BLaER1 (cell line): Measurements from ENCODE around the gene TEX44.

Source experiments
- H3K27ac ChIP-seq: shearing (Covaris generic); formaldehyde crosslinking; 2 replicates; pipeline ENCODE4 v1.8.1; 2022
- H3K27me3 ChIP-seq: shearing (Covaris generic); formaldehyde crosslinking; 2 replicates; pipeline ENCODE4 v1.8.1; 2022
- H3K36me3 ChIP-seq: shearing (Covaris generic); formaldehyde crosslinking; 2 replicates; pipeline ENCODE4 v1.8.1; 2022
- H3K4me1 ChIP-seq: shearing (Covaris generic); formaldehyde crosslinking; 2 replicates; pipeline ENCODE4 v1.8.1; 2022
- H3K4me2 ChIP-seq: shearing (Covaris generic); formaldehyde crosslinking; 2 replicates; pipeline ENCODE4 v1.8.1; 2022
- H3K4me3 ChIP-seq: shearing (Covaris generic); formaldehyde crosslinking; 2 replicates; pipeline ENCODE4 v1.8.1; 2022
- H3K9ac ChIP-seq: shearing (Covaris generic); formaldehyde crosslinking; 2 replicates; pipeline ENCODE4 v1.8.1; 2022
- H3K9me3 ChIP-seq: shearing (Covaris generic); formaldehyde crosslinking; 2 replicates; pipeline ENCODE4 v1.8.1; 2022
- H4K20me1 ChIP-seq: shearing (Covaris generic); formaldehyde crosslinking; 2 replicates; pipeline ENCODE4 v1.8.1; 2022
- Cebpa-rat ChIP-seq: shearing (Covaris generic); IDR thresholded peaks from 2 replicates; pipeline ENCODE4 v1.8.1; 2022

TEX44 gene

DNA sequence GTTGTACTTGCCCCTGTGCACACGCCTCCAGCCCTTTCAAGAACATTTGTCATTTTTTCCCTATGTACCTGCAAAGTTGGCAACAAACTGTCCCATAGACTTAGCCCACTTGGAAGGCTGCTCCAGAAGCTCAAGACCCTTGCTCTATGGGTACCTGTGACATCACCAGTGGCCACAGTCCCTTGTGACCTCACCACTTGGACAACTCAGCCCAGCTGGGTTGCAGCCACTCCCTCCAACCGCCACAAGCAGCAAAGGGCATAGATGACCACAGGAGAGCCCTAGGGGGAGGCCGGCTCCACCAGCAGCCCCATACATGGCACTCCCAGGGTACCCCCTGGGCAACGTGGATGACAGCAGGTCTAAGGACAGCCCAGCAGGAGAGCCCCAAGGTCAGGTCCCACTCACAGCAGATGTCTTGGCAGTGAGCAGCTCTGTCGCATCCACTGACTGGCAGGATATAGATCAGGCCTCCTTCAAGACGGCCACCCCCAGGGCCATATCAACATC, at the start of gene TEX44:
TSS of gene TEX44 (plus strand) at position 229 of the 510 bp plus-strand sequence. CDS start at position 317, 88 bp downstream.
- H3K36me3 ChIP-seq: no peaks in the 10 kb centered on the region
- H3K4me1 ChIP-seq: no peaks in the 10 kb centered on the region
- no peaks in the 10 kb centered on the region for H3K9me3 ChIP-seq
- no peaks in the 10 kb centered on the region for H4K20me1 ChIP-seq
- H3K4me2 ChIP-seq: no peak within 1 kb of the TSS
- no peak within 1 kb of the TSS for H3K27ac ChIP-seq
- no peaks in the 10 kb centered on the region for H3K27me3 ChIP-seq
- H3K9ac ChIP-seq: no peak within 1 kb of the TSS
- no peak for TF ChIP-seq Cebpa-rat
- no peak within 1 kb of the TSS for H3K4me3 ChIP-seq

DNA sequence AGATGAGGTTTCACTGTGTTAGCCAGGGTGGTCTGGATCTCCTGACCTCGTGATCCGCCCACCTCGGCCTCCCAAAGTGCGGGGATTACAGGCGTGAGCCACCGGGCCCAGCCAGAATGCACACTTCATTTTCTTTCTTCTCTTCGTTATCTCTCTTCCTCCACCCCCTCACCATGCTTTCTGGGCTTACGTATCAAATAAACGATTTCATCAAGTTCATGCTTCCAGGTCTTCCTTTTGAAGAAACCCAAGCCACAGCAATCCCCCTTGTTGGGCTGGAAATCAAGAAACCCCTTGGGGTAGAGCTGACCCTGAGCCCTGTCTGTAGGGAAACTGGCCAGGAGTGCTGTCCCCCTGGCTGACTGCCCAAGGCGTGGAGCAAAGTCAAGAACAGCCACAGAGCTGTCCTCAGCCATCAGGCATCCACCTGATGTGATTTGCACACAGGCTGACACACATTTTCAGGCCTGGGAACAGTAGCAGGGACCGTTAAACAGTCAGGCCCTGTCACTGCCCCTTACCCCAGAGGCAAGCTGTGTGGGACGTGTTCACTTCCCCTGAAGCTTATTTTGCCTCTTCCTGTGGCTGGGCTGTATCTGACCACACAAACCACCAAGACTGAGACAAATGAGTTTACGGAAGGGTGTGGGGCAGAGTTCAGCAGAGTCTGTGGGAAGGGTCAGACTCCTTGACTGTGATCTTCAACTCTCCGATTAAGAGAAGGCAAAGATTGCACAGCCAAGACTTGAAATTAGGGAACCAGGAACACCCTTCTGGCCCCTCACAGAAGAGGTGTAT, 47.4 kb upstream of the TEX44 start:
- Histone ChIP-seq H3K9ac (peak overlapping the region; percentile 74), H3K4me2 (peak overlapping the region; percentile 89), H4K20me1 (no peaks in the 10 kb centered on the region), H3K27me3 (no peaks in the 10 kb centered on the region), H3K36me3 (0 out of 2 replicates have a peak, but pooled peaks cover 4% of the 10 kb centered on the region), H3K27ac (peak overlapping the region; percentile 89), H3K4me3 (peak overlapping the region; percentile 46; the same call in 1 of the 2 replicates), H3K4me1 (peaks cover 74% of the 10 kb centered on the region), H3K9me3 (peaks cover 32% of the 10 kb centered on the region)
- no peak for TF ChIP-seq Cebpa-rat

DNA sequence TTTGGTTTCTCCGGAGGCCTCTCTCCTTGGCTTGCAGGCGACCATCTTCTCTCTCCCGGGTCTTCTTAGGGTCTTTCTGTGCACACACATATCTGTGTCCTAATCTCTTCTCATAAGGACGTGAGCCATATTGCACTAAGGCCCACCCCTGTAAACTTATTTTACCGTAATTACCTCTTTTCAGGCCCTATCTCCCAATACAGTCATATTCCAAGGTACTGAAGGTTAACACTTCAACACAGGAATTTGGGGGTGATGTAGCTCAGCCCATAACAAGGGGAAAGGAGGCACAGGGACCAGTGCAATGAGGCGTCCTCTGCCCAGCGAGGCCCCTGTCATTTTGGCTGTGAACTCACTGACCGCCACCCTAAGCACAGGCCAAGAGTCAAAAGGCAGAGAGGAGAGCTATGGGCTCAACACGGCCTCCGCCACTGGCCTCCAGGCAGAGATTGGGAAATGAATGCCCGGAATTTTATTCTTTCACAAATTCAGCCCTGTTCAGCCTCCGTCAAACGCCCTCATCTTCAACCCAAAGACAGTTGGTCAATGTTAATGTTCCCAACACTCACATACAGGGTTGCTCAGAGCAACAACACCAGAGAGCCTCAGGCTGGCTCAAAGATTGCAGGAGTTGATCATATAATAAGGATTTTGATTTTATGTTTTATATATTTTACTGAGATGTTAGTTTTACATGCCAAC, 46.5 kb upstream of the TEX44 start:
- H3K27ac ChIP-seq: peak overlapping the region; percentile 89
- H3K4me1 ChIP-seq: peaks cover 68% of the 10 kb centered on the region
- H3K27me3 ChIP-seq: no peaks in the 10 kb centered on the region
- H3K9me3 ChIP-seq: peaks cover 37% of the 10 kb centered on the region
- TF ChIP-seq Cebpa-rat: no peak
- H3K4me2 ChIP-seq: peak overlapping the region; percentile 89
- no peaks in the 10 kb centered on the region for H4K20me1 ChIP-seq
- H3K36me3 ChIP-seq: 0 out of 2 replicates have a peak, but pooled peaks cover 4% of the 10 kb centered on the region
- H3K4me3 ChIP-seq: no peak overlapping the region
- peak overlapping the region; percentile 74; the same call in 1 of the 2 replicates for H3K9ac ChIP-seq

DNA sequence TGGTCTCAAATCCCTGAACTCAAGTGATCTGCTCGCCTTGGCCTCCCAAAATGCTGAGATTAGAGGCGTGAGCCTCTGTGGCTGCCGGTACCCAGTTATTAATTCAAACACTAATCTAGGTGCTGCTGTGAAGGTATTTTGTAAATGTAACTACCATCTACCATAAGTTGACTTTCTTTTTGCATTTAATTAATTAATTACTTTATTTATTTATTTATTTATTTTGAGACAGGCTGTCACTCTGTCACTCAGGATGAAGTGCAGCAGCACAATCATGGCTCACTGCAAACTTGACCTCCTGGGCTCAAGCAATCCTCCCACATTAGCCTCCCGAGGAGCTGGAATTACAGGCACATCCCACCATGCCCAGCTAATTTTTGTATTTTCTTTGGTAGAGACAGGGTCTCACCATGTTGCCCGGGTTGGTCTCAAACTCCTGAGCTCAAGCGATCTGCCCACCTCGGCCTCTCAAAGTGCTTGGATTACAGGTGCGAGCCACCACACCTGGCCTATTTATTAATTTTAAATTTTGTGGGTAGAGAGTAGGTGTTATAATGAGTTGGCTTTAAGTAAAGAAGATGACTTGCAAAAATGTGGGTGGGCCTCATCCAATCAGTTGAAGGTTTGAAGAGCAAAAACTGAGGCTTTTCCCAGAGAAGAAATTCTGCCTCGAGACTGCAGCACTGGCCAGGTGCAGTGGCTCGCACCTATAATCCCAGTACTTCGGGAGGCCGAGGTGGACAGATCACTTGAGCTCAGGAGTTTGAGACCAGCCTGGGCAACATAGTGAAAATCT, 45.2 kb upstream of the TEX44 start:
- Histone ChIP-seq H3K9me3 (peaks cover 40% of the 10 kb centered on the region), H3K4me2 (peak overlapping the region; percentile 89), H3K27me3 (no peaks in the 10 kb centered on the region), H3K4me3 (no peak overlapping the region), H3K4me1 (peaks cover 60% of the 10 kb centered on the region), H3K36me3 (0 out of 2 replicates have a peak, but pooled peaks cover 4% of the 10 kb centered on the region), H3K9ac (no peak overlapping the region), H3K27ac (no peak overlapping the region), H4K20me1 (no peaks in the 10 kb centered on the region)
- TF ChIP-seq Cebpa-rat: no peak

DNA sequence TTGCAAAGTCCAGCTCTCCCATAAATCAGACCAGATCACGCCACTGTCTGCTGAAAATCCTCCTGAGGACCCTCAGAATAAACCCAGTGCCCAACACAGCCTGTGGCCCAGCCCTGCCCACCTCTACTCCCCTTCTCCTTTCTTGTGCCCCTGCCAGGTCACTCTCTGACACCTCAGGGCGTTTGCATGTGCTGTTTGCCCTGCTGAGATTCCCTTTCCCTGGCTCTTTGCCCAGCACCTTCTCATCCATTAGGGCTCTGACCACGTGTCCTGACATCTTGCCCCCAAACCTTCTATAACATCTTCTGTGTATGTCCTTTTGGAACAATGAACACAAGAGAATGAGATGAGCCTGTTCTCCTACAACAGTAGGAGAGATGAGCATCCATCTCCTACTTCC, 43.9 kb upstream of the TEX44 start:
- H3K27me3 ChIP-seq: no peaks in the 10 kb centered on the region
- H3K27ac ChIP-seq: 0 out of 2 replicates have a peak overlapping the region, but pooled peaks have one; percentile 28
- no peak overlapping the region for H3K9ac ChIP-seq
- peaks cover 67% of the 10 kb centered on the region for H3K4me1 ChIP-seq
- H4K20me1 ChIP-seq: no peaks in the 10 kb centered on the region
- peak overlapping the region; percentile 48 for H3K4me2 ChIP-seq
- no peak overlapping the region for H3K4me3 ChIP-seq
- peaks cover 38% of the 10 kb centered on the region for H3K9me3 ChIP-seq
- no peak for TF ChIP-seq Cebpa-rat
- H3K36me3 ChIP-seq: no peaks in the 10 kb centered on the region

DNA sequence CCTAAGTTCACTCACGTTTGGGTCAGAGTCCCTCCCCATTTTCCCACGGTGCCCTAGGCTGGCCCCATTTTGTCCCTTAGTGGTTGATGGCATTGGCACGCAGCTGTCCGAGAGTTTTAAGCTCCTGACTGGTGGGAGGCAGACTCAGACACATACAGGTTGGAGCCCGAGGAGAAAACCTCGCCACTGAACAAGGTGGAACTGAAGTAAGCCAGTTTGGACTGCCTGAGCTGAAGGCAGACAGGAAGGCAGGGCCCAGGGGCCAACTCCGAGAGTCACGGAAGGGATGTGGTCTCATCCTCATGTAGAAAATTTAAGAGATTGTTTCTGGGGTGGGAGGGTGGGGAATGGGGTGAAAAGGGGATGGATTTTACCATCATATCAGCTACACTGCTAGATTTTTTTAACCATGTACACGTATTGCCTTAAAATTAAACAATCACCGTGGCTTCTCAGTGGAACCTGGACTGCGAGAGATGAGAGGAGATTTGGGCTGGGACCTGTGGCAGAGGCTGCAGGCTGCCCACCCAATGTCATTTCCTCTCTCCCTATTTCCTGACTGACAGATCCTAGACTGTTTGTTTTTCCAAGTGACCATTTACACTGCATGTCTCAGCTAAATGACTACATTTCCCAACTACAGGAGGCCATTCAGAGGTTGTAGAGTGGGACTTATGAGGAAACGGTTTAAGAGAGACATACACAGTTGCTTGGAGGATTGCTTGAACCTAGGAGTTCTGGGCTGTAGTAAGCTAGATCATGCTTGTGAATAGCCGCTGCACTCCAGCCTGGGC, 43.0 kb upstream of the TEX44 start:
- no peaks in the 10 kb centered on the region for H3K27me3 ChIP-seq
- no peak for TF ChIP-seq Cebpa-rat
- no peaks in the 10 kb centered on the region for H4K20me1 ChIP-seq
- no peak overlapping the region for H3K4me3 ChIP-seq
- H3K9me3 ChIP-seq: peaks cover 30% of the 10 kb centered on the region
- peaks cover 69% of the 10 kb centered on the region for H3K4me1 ChIP-seq
- peak overlapping the region; percentile 48 for H3K4me2 ChIP-seq
- peak overlapping the region; percentile 28 for H3K27ac ChIP-seq
- H3K9ac ChIP-seq: no peak overlapping the region
- H3K36me3 ChIP-seq: no peaks in the 10 kb centered on the region

DNA sequence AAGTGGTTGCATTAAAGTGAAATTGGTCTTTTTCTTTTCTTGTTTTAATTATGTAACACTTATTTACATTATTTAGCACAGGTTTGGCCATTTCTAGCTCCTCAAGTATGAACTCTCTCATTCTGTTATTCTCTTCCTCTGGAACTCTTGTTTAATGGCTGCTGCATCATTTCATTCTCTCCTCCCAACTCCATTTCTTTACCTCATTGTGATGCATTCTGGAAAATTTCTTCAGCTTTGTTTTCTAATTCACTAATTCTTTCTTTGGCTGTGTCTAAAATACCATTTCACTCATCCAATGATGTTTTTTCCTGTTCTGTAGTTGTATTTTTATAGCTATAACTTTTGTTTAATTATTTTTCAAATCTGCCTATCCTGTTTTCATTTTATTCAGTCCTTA, 39.9 kb upstream of the TEX44 start:
- H3K4me3 ChIP-seq: no peak overlapping the region
- no peak for TF ChIP-seq Cebpa-rat
- peaks cover 30% of the 10 kb centered on the region for H3K9me3 ChIP-seq
- H3K27ac ChIP-seq: no peak overlapping the region
- H3K9ac ChIP-seq: no peak overlapping the region
- H3K4me1 ChIP-seq: peaks cover 69% of the 10 kb centered on the region
- no peaks in the 10 kb centered on the region for H4K20me1 ChIP-seq
- no peaks in the 10 kb centered on the region; the same call in 1 of the 2 replicates for H3K36me3 ChIP-seq
- no peak overlapping the region for H3K4me2 ChIP-seq
- no peaks in the 10 kb centered on the region for H3K27me3 ChIP-seq

DNA sequence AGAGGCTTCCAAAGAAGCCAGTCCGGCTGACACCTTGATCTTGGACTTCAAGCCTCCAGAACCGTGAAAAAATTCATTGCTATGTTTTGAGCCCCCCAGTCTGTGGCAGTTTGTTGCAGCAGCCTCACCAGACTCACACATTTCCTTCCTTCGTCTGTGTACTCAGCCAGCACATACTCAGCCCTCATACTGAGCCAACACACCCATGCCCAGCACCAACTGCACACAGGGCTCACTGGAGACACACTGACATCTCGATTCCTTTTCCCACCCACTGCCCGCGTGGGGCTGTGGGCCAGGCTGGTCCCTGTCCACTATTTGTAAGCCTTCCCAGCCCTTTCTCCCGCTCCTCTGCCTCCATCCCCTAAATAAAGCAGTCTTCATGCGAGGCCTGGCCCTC, 38.3 kb upstream of the TEX44 start:
- peak overlapping the region; percentile 96 for H3K27ac ChIP-seq
- H3K9ac ChIP-seq: peak overlapping the region; percentile 87

More for the DNA sequence above, 38.3 kb upstream of the TEX44 start:
- H4K20me1 ChIP-seq: no peaks in the 10 kb centered on the region
- peak overlapping the region; percentile 64 for H3K4me3 ChIP-seq
- H3K27me3 ChIP-seq: no peaks in the 10 kb centered on the region
- H3K36me3 ChIP-seq: peaks cover 4% of the 10 kb centered on the region; the same call in 1 of the 2 replicates
- no peak for TF ChIP-seq Cebpa-rat
- peaks cover 57% of the 10 kb centered on the region for H3K4me1 ChIP-seq
- peaks cover 30% of the 10 kb centered on the region for H3K9me3 ChIP-seq
- peak overlapping the region; percentile 100 for H3K4me2 ChIP-seq
